GM12878 (cell line): ENCODE data around the gene DCUN1D3. TPM values are rescaled to one million over a fixed set of nuclear protein-coding genes. Genes with fewer than 3 reads are reported as not detected.
A peak's percentile ranks its signal among the peaks of the same experiment; 100 is the strongest.

Experiments
- ATAC-seq: fragments of 200-7000 bp; cut with Tn5 transposase; 3 replicates; pipeline ENCODE4 v1.9.1; 2020; ENCODE audit warnings: mild to moderate bottlenecking, moderate library complexity
- BruUV-seq: library from RNA; stranded (reverse); fragments of 400-500 nt; replicated peaks from 2 replicates; lab custom pipeline; 2021; lab: Mats Ljungman, UMichigan
- CTCF ChIA-PET: fragments of 300-600 bp; sonication (Branson Sonifier 250); formaldehyde crosslinking; extraction: SDS; loops from one replicate; lab custom pipeline; 2021; ENCODE audit warnings: inconsistent platforms; lab: Yijun Ruan, JAX
- POLR2A ChIA-PET: fragments of 350-600 bp; formaldehyde crosslinking; extraction: SDS; loops from one replicate; lab custom pipeline; 2021; ENCODE audit warnings: inconsistent platforms; lab: Charles Lee
- RAD21 ChIA-PET: fragments of 300-600 bp; sonication (Branson Sonifier 250); formaldehyde crosslinking; loops from one replicate; lab custom pipeline; 2023; ENCODE audit warnings: antibody characterized with exemption; ENCODE audit not compliant: unreplicated experiment; lab: Charles Lee
- SMC1A ChIA-PET: fragments of 300-600 bp; sonication (Branson Sonifier 250); formaldehyde crosslinking; loops from one replicate; lab custom pipeline; 2023; ENCODE audit not compliant: unreplicated experiment, uncharacterized antibody; lab: Charles Lee
- DNase-seq: peaks from one replicate; pipeline ENCODE4 v3.0.0-alpha.2; 2011; ENCODE audit warnings: low read depth, low spot score
- FAIRE-seq: peaks from 3 replicates; lab custom pipeline; 2011; peaks lifted over from hg19 to GRCh38; lab: Jason Lieb, UNC
- H2AFZ ChIP-seq: 2 replicates; pipeline ENCODE4 v1.6.0; 2011; ENCODE audit warnings: low read depth, low read length, control low read depth; ENCODE audit not compliant: control insufficient read depth
- H3K27ac ChIP-seq: 2 replicates; pipeline ENCODE4 v1.5.1; 2011; ENCODE audit warnings: control low read depth; ENCODE audit not compliant: control insufficient read depth, insufficient read depth
- H3K27me3 ChIP-seq, 2 experiments: replicated peaks in 1 of 2; 2 replicates each; pipeline versions ENCODE4 v1.6.0 to v1.6.1; 2011; ENCODE audit warnings: low read length in 1 of 2; ENCODE audit not compliant: control insufficient read depth in 2 of 2, insufficient read depth in 2 of 2
- H3K36me3 ChIP-seq, 2 experiments: 2 replicates each; pipeline ENCODE4 v1.5.1; 2011; ENCODE audit warnings: low read length in 1 of 2; ENCODE audit not compliant: control insufficient read depth in 2 of 2, insufficient read depth in 2 of 2
- H3K4me1 ChIP-seq: 2 replicates; pipeline ENCODE4 v1.6.1; 2011; ENCODE audit warnings: mild to moderate bottlenecking, low read length, moderate library complexity, mixed read lengths; ENCODE audit not compliant: control insufficient read depth, insufficient read depth
- H3K4me2 ChIP-seq: 2 replicates; pipeline ENCODE4 v1.6.0; 2011; ENCODE audit warnings: control low read depth; ENCODE audit not compliant: control insufficient read depth, insufficient read depth
- H3K4me3 ChIP-seq: fragments of 200-600 bp; sonication (generic); 2 replicates; pipeline ENCODE4 v1.5.1; 2016
- H3K79me2 ChIP-seq: 2 replicates; pipeline ENCODE4 v1.6.0; 2011; ENCODE audit warnings: low read length; ENCODE audit not compliant: control insufficient read depth, insufficient read depth
- H3K9ac ChIP-seq: 2 replicates; pipeline ENCODE4 v1.8.0; 2011; ENCODE audit warnings: low read length, control low read depth, mixed read lengths; ENCODE audit not compliant: control insufficient read depth, insufficient read depth
- H3K9me3 ChIP-seq: replicated peaks from 3 replicates; pipeline ENCODE4 v1.5.1; 2011; ENCODE audit warnings: mild to moderate bottlenecking, low read length; ENCODE audit not compliant: control insufficient read depth, insufficient read depth
- H4K20me1 ChIP-seq: 2 replicates; pipeline ENCODE4 v1.6.0; 2011; ENCODE audit not compliant: control insufficient read depth, insufficient read depth
- CHD1 ChIP-seq: IDR thresholded peaks from 2 replicates; pipeline ENCODE4 v1.6.1; 2012; ENCODE audit warnings: low read depth, low read length, improper control_type of control experiment
- CTCF ChIP-seq, 3 experiments: IDR thresholded peaks in 2 of 3; conservative IDR thresholded peaks in 1 of 3; 2 replicates each; pipeline ENCODE4 v1.5.1; 2011; ENCODE audit warnings: low read depth in 3 of 3, low read length in 3 of 3, mild to moderate bottlenecking in 3 of 3, control low read depth in 2 of 3, moderate library complexity in 2 of 3, inconsistent platforms in 1 of 3, mixed read lengths in 1 of 3; ENCODE audit not compliant: control insufficient read depth in 2 of 3, insufficient read depth in 1 of 3; ENCODE audit errors: extremely low read depth in 1 of 3
- FOS ChIP-seq: IDR thresholded peaks from 3 replicates; pipeline ENCODE4 v1.6.1; 2011; ENCODE audit warnings: borderline replicate concordance; ENCODE audit not compliant: insufficient read length; ENCODE audit errors: extremely low read depth
- IRF3 ChIP-seq: fragments of 450-650 bp; IDR thresholded peaks from 2 replicates; pipeline ENCODE4 v1.6.1; 2014; ENCODE audit warnings: mild to moderate bottlenecking
- NR2F1 ChIP-seq: fragments of 450-650 bp; conservative IDR thresholded peaks from 2 replicates; pipeline ENCODE4 v1.6.1; 2017; ENCODE audit warnings: mild to moderate bottlenecking
- RUNX3 ChIP-seq: IDR thresholded peaks from 2 replicates; pipeline ENCODE4 v1.6.1; 2012; ENCODE audit warnings: low read length, inconsistent platforms
- USF2 ChIP-seq: IDR thresholded peaks from 2 replicates; pipeline ENCODE4 v1.6.1; 2011; ENCODE audit warnings: low read depth, low read length, improper control_type of control experiment, borderline replicate concordance
- YY1 ChIP-seq: IDR thresholded peaks from 2 replicates; pipeline ENCODE4 v1.6.1; 2011; ENCODE audit warnings: low read depth, mild to moderate bottlenecking, low read length
- ZNF384 ChIP-seq: IDR thresholded peaks from 2 replicates; pipeline ENCODE4 v1.6.1; 2012; ENCODE audit warnings: low read depth, mild to moderate bottlenecking, low read length, improper control_type of control experiment, borderline replicate concordance
- ZNF622 ChIP-seq: fragments of 450-650 bp; IDR thresholded peaks from 2 replicates; pipeline ENCODE4 v1.6.1; 2017; ENCODE audit warnings: mild to moderate bottlenecking, inconsistent platforms
- ZNF687 ChIP-seq: fragments of 450-650 bp; IDR thresholded peaks from 2 replicates; pipeline ENCODE4 v1.6.1; 2017; ENCODE audit warnings: mild to moderate bottlenecking, moderate library complexity
- WGBS: methylation state at CpG from one replicate; pipeline ENCODE4 v1.1.6; 2016; ENCODE audit warnings: low lambda C conversion rate; ENCODE audit not compliant: insufficient replicate concordance, insufficient coverage; ENCODE audit errors: missing lambda C conversion rate; 5-methylcytosine and 5-hydroxymethylcytosine counted together
- in situ Hi-C: fragments of 300-500 bp; cut with MboI; formaldehyde crosslinking; loops from 9 replicates; pipeline ENCODE4 v1.14.3; 2018; ENCODE audit warnings: mixed read lengths
- intact Hi-C: fragments of 100-400 bp; cut with micrococcal nuclease; formaldehyde crosslinking; loops from one replicate; pipeline ENCODE4 v1.14.2; 2022; ENCODE audit not compliant: unreplicated experiment
- polyA plus RNA-seq, 11 experiments: library from polyadenylated mRNA; depleted of rRNA in 4 of 11; unstranded in 6 of 11; stranded (reverse) in 5 of 11; fragments of >200 nt; fragmentation: Nextera tagmentation in 4 of 11; fragmentation: Illumina TruSeq in 1 of 11; extraction: Ambion mirVana in 4 of 11; extraction: Trizol in 1 of 11; gene quantifications; 1 replicate in 1 of 11; 2 replicates in 10 of 11; pipeline versions ENCODE4 v1.2.1 to v1.2.3, GENCODE V29; 2011 to 2016; ENCODE audit warnings: inconsistent platforms in 2 of 11, missing spikeins in 2 of 11, low read depth in 1 of 11
- total RNA-seq, 4 experiments: library from RNA; depleted of rRNA in 3 of 4; stranded (reverse); fragments of >200 nt in 3 of 4; fragmentation: Illumina TruSeq in 1 of 4; extraction: Trizol in 1 of 4; gene quantifications; 2 replicates each; pipeline versions ENCODE4 v1.2.1 to v1.2.3, GENCODE V29; 2013 to 2021

DCUN1D3 gene
- total and polyA plus RNA-seq, 10 of the 15 experiments (the other 5 are each of a cell fraction or from before 2014, with no cell fraction given): 0.47 to 4.5 (median 1.9) TPM

GRCh38 chr16:20944861-20945574 lies 44.9 kb upstream of the DCUN1D3 start:
- WGBS: 37% methylated on average over 5 of the region's 5 CpGs
- no peak overlapping the region for H3K4me2 ChIP-seq
- H3K4me1 ChIP-seq: peaks cover 17% of the 10 kb centered on the region
- BruUV-seq: no TSS peak
- RAD21 ChIA-PET: interaction anchor here (0.7 to 2.2 kb wide), 2 partner anchors 95 to 103 kb away, joined by 3 to 14 read pairs; no protein-coding TSS in a partner anchor
- CTCF ChIA-PET: interaction anchor here (0.6 to 4.1 kb wide), 5 partner anchors 69 to 1038 kb away, joined by 3 to 47 read pairs (median 4); no protein-coding TSS in a partner anchor
- FAIRE-seq (no peak), DNase-seq (no peak), ATAC-seq (peak; percentile 72)
- no peak overlapping the region for H3K4me3 ChIP-seq
- no peak overlapping the region for H3K9ac ChIP-seq
- no peaks in the 10 kb centered on the region for H3K36me3 ChIP-seq
- no peaks in the 10 kb centered on the region for H3K9me3 ChIP-seq
- no peak overlapping the region; the same call in 1 of the 2 replicates for H2AFZ ChIP-seq
- SMC1A ChIA-PET: interaction anchor here (2.7 kb wide), 1 partner anchor 94 kb away, joined by 20 read pairs; no protein-coding TSS in a partner anchor
- no peak overlapping the region for H3K27ac ChIP-seq
- intact Hi-C loops: loop anchor here (10.0 kb wide), 1 partner anchor 90 kb away; no protein-coding TSS in a partner anchor
- in situ Hi-C loops: loop anchor here (5.0 kb wide), 1 partner anchor 48 kb away; no protein-coding TSS in a partner anchor
- no peaks in the 10 kb centered on the region; a peak in 2 of 4 replicates for H3K27me3 ChIP-seq
- H4K20me1 ChIP-seq: no peaks in the 10 kb centered on the region; the same call in 1 of the 2 replicates
- POLR2A ChIA-PET: no interaction called here
- no peaks in the 10 kb centered on the region for H3K79me2 ChIP-seq
- TF ChIP-seq ZNF687: peak; percentile 29; the same call in 1 of the 2 replicates
- TF ChIP-seq YY1: peak; percentile 69
- no peak for TF ChIP-seq FOS
- no peak for TF ChIP-seq ZNF622
- TF ChIP-seq ZNF384: no peak
- TF ChIP-seq RUNX3: peak; percentile 30; the same call in 1 of the 2 replicates
- TF ChIP-seq USF2: no peak
- TF ChIP-seq NR2F1: 0 out of 2 replicates have a peak, but pooled peaks have one; percentile 20
- TF ChIP-seq CHD1: no peak
- TF ChIP-seq CTCF (IDR thresholded peaks at IDR 0.05 in 2 of 3, conservative IDR thresholded peaks at IDR 0.05 in 1 of 3; ENCODE audit: control insufficient read depth in 2 of 3, extremely low read depth in 1 of 3, insufficient read depth in 1 of 3, low read depth in 3 of 3, low read length in 3 of 3): peak in 2 of 3 experiments; percentile 22 to 33; a peak in 2 of 6 replicates
- no peak for TF ChIP-seq IRF3
